AG09319 (cell line): ENCODE data around the gene ESRRA.

ENCODE experiments used
- DNase-seq: peaks from one replicate; pipeline ENCODE4 v3.0.0-alpha.2; 2010; ENCODE audit warnings: low read depth; ENCODE audit errors: extremely low read depth
- TF ChIP-seq, protein P1 (sequence below): IDR thresholded peaks from 2 replicates; pipeline ENCODE4 v1.5.1; 2011; ENCODE audit warnings: low read depth, mild to moderate bottlenecking, inconsistent platforms, low read length, moderate library complexity

Gene ESRRA

DNA sequence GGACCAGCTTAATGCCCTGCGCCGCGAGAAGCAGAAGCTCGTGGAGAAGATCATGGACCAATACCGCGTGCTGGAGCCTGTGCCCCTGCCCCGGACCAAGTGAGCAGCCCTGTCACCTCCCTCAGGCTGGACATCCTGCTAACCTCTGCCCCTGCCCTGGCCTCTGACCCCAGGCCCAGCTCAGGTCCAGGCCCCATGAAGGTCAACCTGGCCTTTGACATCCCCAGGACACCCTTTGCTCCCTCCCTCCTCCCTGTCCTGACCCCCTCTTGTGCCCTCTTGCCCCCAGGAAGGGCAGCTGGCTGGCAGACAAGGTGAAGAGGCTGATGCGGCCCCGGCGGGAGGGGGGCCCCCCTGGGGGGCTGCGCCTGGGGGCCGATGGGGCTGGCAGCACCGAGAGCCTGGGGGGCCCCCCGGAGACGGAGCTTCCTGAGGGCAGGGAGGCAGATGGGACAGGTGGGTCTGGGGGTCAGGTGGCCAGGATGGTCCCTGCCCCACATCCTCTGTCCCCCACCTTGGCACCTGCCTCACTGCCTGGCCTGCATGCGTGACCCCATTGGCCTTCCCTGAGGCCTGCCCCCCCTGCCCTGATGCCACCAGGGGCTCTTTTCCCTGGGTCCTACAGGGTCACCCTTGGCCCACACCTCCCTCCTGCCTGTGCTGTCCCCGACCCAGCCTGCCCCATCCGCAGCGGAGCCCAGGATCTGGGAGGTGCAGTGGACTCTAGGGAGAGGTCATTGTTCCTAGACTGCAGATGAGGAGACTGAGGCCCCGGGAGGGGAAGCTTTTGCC lies 48.6 kb downstream of the ESRRA start:
- TF ChIP-seq, protein P1, sequence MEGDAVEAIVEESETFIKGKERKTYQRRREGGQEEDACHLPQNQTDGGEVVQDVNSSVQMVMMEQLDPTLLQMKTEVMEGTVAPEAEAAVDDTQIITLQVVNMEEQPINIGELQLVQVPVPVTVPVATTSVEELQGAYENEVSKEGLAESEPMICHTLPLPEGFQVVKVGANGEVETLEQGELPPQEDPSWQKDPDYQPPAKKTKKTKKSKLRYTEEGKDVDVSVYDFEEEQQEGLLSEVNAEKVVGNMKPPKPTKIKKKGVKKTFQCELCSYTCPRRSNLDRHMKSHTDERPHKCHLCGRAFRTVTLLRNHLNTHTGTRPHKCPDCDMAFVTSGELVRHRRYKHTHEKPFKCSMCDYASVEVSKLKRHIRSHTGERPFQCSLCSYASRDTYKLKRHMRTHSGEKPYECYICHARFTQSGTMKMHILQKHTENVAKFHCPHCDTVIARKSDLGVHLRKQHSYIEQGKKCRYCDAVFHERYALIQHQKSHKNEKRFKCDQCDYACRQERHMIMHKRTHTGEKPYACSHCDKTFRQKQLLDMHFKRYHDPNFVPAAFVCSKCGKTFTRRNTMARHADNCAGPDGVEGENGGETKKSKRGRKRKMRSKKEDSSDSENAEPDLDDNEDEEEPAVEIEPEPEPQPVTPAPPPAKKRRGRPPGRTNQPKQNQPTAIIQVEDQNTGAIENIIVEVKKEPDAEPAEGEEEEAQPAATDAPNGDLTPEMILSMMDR: no peak
- no peak for DNase-seq

- TF ChIP-seq, protein P1: peak; percentile 84
- peak; percentile 38 for DNase-seq
These were observed 50.0 kb downstream of the ESRRA start for GRCh38 chr11:64355078-64355940.

DNA sequence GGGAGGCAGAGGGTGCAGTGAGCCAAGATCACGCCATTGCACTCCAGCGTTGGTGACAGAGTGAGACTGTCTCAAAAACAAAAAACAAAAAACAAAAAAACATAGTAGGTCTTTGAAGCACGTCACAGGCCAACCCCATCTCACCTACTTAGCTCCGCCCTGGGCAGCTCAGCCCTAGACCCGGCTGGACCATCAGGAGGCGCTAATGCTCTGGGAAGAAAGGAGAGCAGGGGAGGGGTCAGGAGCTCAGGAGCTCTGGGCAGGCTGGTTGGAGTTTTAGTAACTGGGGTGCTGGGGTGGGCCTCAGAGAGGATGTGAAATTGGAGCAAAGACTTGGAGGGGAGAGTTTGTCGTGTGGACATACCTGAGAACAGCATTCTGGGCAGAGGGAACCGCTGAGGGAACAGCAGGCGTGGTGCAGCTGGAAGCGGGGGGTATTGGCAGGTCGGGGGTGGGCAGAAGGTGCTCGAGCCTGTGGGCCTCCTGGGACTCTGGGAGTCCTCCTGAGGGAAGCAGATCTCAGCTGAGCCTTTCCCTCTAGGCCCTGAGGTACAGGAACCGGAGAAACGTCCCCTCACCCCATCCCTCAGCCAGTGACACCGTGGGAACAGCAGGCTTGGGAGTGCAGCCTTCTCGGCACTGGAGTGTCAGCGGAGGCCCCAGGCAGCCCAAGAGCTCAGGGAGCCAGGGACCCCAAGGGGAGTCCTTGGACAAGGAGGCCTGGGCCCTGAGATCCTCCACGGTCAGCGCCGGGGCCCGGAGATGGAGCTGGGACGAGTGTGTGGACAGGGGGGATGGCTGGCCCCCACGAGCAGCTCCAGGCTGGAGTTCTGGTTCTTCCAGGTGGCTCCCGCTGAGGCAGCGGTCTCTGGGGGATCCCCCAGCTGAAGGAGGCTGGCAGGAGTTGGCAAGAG lies 51.4 kb downstream of the ESRRA start:
- no peak for DNase-seq
- TF ChIP-seq, protein P1: peak; percentile 35

DNA sequence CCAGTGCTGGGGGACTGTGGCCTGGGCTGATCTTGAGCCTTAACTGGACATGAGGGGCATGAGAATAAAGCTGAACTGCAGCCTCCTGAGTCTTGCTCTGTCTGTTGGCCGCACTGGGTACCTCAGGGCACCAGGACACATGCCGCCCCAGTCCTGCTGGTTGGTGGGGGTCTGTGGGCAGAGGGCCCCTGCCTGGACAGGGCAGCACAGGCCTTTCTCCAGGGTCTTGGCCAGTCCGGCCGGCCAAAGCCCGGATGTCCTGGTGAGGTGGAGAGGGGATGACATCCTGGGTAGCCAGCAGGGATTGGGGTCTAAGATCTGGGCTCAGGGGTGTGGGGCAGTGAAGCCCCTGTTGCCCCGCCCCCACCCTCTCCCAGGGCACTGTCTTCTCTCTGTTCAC lies 52.1 kb downstream of the ESRRA start:
- DNase-seq: no peak
- TF ChIP-seq, protein P1: no peak

DNA sequence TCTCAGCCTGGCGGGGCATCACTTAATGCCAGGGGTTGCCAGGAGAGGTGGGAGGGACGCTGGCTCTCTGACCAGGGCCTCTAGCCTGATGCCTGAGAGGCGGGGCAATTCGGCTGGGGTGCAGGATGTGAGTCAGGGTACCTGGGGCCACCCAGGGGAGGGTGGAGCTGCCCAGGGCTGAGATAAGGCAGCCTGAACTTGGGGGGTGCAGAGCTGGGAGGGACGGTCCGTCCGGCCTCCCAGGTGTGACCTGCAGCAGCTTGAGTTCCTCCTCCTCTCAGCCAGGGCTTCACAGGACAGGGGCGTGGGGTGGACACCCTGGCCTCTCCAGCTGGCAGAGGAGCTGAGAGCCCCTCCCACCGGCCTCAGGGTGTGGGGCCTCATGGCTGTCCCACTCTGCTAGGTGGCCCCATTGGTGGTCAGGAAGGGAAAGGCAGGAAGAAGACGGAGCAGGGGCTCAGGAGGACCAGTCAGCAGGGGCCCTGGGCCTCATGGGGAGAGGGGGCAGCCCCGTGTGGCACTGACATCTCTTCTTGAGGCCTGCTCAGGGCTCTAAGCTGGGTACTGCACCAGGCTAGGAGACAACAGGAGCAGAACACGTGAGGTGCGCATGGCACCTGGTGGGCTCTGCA lies 52.7 kb downstream of the ESRRA start:
- TF ChIP-seq, protein P1: no peak
- DNase-seq: no peak

DNA sequence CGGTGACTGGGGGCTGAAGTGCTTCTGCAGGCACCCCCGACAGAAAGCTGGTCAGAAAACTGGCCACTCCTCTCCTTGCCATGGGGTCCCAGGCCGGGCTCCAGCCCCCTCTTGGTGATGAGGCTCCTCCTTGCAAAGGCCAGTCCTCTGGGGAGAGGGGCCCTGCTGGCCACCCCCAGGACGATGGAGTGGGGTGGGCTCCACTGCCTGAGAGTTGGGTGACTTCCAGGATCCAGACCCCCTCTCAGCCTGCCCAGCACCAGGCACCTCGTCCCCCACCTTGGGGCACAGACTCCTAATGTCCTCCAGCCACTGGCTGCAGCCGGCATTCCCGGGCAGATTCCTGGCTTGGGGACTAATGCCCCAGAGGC lies 53.2 kb downstream of the ESRRA start:
- no peak for DNase-seq
- TF ChIP-seq, protein P1: no peak
